SK-N-SH (cell line): Measurements from ENCODE around the gene SYNGR3. TPM values are rescaled to one million over a fixed set of nuclear protein-coding genes. Genes with fewer than 3 reads are reported as not detected.
A peak's percentile ranks its signal among the peaks of the same experiment; 100 is the strongest.

Experiments used
- CTCF ChIA-PET: fragments of 300-600, 350-600 bp; formaldehyde crosslinking; extraction: SDS; loops from one replicate; lab custom pipeline; 2021; lab: Yijun Ruan, JAX
- POLR2A ChIA-PET: fragments of 350-600 bp; sonication (Branson Sonifier 250); formaldehyde crosslinking; extraction: SDS; loops from one replicate; lab custom pipeline; 2020; ENCODE audit warnings: antibody characterized with exemption, inconsistent platforms; lab: Yijun Ruan, JAX
- DNase-seq: peaks from one replicate; pipeline ENCODE4 v3.0.0; 2012
- H2AFZ ChIP-seq: fragments of 200-600 bp; sonication (generic); 2 replicates; pipeline ENCODE4 v1.8.1; 2016; ENCODE audit warnings: antibody characterized with exemption, mild to moderate bottlenecking, low read depth
- H3F3A ChIP-seq: fragments of 200-600 bp; sonication (generic); replicated peaks from 2 replicates; pipeline ENCODE3; 2016; ENCODE audit warnings: antibody characterized with exemption, mild to moderate bottlenecking; ENCODE audit not compliant: insufficient read depth
- H3K27ac ChIP-seq, 2 experiments: fragments of 200-500 bp in 1 of 2; fragments of 200-600 bp in 1 of 2; sonication (Bioruptor generic) in 1 of 2; sonication (generic), shearing (Covaris generic) in 1 of 2; 2 replicates each; pipeline versions ENCODE4 v1.5.1 to v1.6.1; 2014 to 2016; ENCODE audit warnings: low read depth in 2 of 2, inconsistent platforms in 1 of 2, low read length in 1 of 2, mild to moderate bottlenecking in 1 of 2, mixed read lengths in 1 of 2
- H3K27me3 ChIP-seq: fragments of 200-600 bp; sonication (generic), shearing (Covaris generic); 2 replicates; pipeline ENCODE4 v1.6.1; 2016; ENCODE audit warnings: mixed run types; ENCODE audit not compliant: insufficient read depth
- H3K36me3 ChIP-seq, 2 experiments: fragments of 200-500 bp in 1 of 2; fragments of 200-600 bp in 1 of 2; sonication (Bioruptor generic) in 1 of 2; sonication (generic) in 1 of 2; replicated peaks in 1 of 2; 2 replicates each; pipeline versions ENCODE3 to v1.5.1; 2014 to 2016; ENCODE audit warnings: low read length in 1 of 2, mild to moderate bottlenecking in 1 of 2; ENCODE audit not compliant: insufficient read depth in 2 of 2, control insufficient read depth in 1 of 2
- H3K4me1 ChIP-seq, 2 experiments: fragments of 200-500 bp in 1 of 2; fragments of 200-600 bp in 1 of 2; sonication (Bioruptor generic) in 1 of 2; sonication (generic), shearing (Covaris generic) in 1 of 2; 2 replicates each; pipeline versions ENCODE4 v1.5.1 to v1.6.1; 2014 to 2016; ENCODE audit warnings: low read depth in 1 of 2, low read length in 1 of 2, mixed run types in 1 of 2; ENCODE audit not compliant: insufficient read depth in 2 of 2, control insufficient read depth in 1 of 2
- H3K4me2 ChIP-seq: fragments of 200-600 bp; sonication (generic), shearing (Covaris generic); 2 replicates; pipeline ENCODE4 v1.6.1; 2017; ENCODE audit warnings: mixed run types
- H3K4me3 ChIP-seq, 2 experiments: fragments of 200-500 bp in 1 of 2; fragments of 200-600 bp in 1 of 2; sonication (Bioruptor generic) in 1 of 2; sonication (generic), shearing (Covaris generic) in 1 of 2; 2 replicates each; pipeline versions ENCODE4 v1.5.1 to v1.8.1; 2014 to 2016; ENCODE audit warnings: low read depth in 2 of 2, inconsistent platforms in 1 of 2, low read length in 1 of 2, mild to moderate bottlenecking in 1 of 2, mixed read lengths in 1 of 2, moderate library complexity in 1 of 2
- H3K79me2 ChIP-seq: fragments of 200-600 bp; sonication (generic); 2 replicates; pipeline ENCODE4 v1.8.1; 2017; ENCODE audit warnings: mild to moderate bottlenecking; ENCODE audit not compliant: insufficient read depth
- H3K9ac ChIP-seq: fragments of 200-600 bp; sonication (generic); 2 replicates; pipeline ENCODE4 v1.6.1; 2017; ENCODE audit warnings: mixed run types
- H3K9me2 ChIP-seq: fragments of 200-600 bp; sonication (generic); 2 replicates; pipeline ENCODE4 v1.6.1; 2017; ENCODE audit warnings: mixed run types
- H3K9me3 ChIP-seq: fragments of 200-600 bp; sonication (generic); 2 replicates; pipeline ENCODE4 v1.6.1; 2017; ENCODE audit warnings: mixed run types, mild to moderate bottlenecking, moderate library complexity
- H4K20me1 ChIP-seq: fragments of 200-600 bp; sonication (generic); 2 replicates; pipeline ENCODE4 v1.6.1; 2017; ENCODE audit warnings: mild to moderate bottlenecking, mixed run types; ENCODE audit not compliant: insufficient read depth
- CTCF ChIP-seq: fragments of 200-600 bp; sonication (generic); IDR thresholded peaks from 2 replicates; pipeline ENCODE4 v1.6.1; 2017; ENCODE audit warnings: antibody characterized with exemption, mild to moderate bottlenecking, moderate library complexity
- ELF1 ChIP-seq: IDR thresholded peaks from 2 replicates; pipeline ENCODE4 v1.4.0; 2012
- EZH2phosphoT487 ChIP-seq: fragments of 200-600 bp; sonication (generic); IDR thresholded peaks from 2 replicates; pipeline ENCODE4 v1.6.1; 2017; ENCODE audit warnings: low read depth, mixed run types, mild to moderate bottlenecking, antibody characterized with exemption, moderate library complexity, borderline replicate concordance
- FOSL2 ChIP-seq: IDR thresholded peaks from 2 replicates; pipeline ENCODE4 v1.4.0; 2012; ENCODE audit warnings: low read depth, mild to moderate bottlenecking, moderate library complexity, borderline replicate concordance
- FOXJ3 ChIP-seq: sonication (generic); formaldehyde crosslinking; IDR thresholded peaks from 2 replicates; pipeline ENCODE4 v1.5.1; 2020; ENCODE audit warnings: mild to moderate bottlenecking, missing genetic modification reagents
- GATA2 ChIP-seq: sonication (generic); formaldehyde crosslinking; IDR thresholded peaks from 2 replicates; pipeline ENCODE4 v1.5.0; 2020; ENCODE audit warnings: mild to moderate bottlenecking, missing genetic modification reagents
- IRF3 ChIP-seq: fragments of 150-350 bp; IDR thresholded peaks from 2 replicates; pipeline ENCODE4 v1.6.1; 2016; ENCODE audit warnings: mild to moderate bottlenecking, low read depth, low read length
- MEF2A ChIP-seq: IDR thresholded peaks from 2 replicates; pipeline ENCODE4 v1.4.0; 2012; ENCODE audit warnings: low read depth, borderline replicate concordance
- NFIC ChIP-seq: IDR thresholded peaks from 2 replicates; pipeline ENCODE4 v1.4.0; 2012; ENCODE audit warnings: borderline replicate concordance
- PBX3 ChIP-seq: IDR thresholded peaks from 2 replicates; pipeline ENCODE4; 2012
- POLR2AphosphoS5 ChIP-seq: IDR thresholded peaks from 2 replicates; pipeline ENCODE4 v1.6.1; 2012; ENCODE audit warnings: low read depth, low read length
- RAD21 ChIP-seq: IDR thresholded peaks from 2 replicates; pipeline ENCODE4 v1.6.1; 2012; ENCODE audit warnings: mild to moderate bottlenecking, low read length
- REST ChIP-seq: IDR thresholded peaks from 2 replicates; pipeline ENCODE4 v1.6.1; 2012; ENCODE audit warnings: mild to moderate bottlenecking, low read depth, low read length, moderate library complexity
- RFX5 ChIP-seq: IDR thresholded peaks from 2 replicates; pipeline ENCODE4 v1.6.1; 2012; ENCODE audit warnings: mild to moderate bottlenecking, improper control_type of control experiment, low read length
- SMC3 ChIP-seq: IDR thresholded peaks from 2 replicates; pipeline ENCODE4 v1.6.1; 2012; ENCODE audit warnings: low read depth, low read length, improper control_type of control experiment
- TAF1 ChIP-seq: IDR thresholded peaks from 2 replicates; pipeline ENCODE4 v1.6.1; 2012; ENCODE audit warnings: low read depth, mild to moderate bottlenecking, low read length, moderate library complexity, borderline replicate concordance
- USF2 ChIP-seq: fragments of 150-350 bp; IDR thresholded peaks from 2 replicates; pipeline ENCODE4 v1.6.1; 2017; ENCODE audit warnings: antibody characterized with exemption, low read length, low read depth, borderline replicate concordance
- ZBTB33 ChIP-seq: IDR thresholded peaks from 2 replicates; pipeline ENCODE4 v1.4.0; 2012; ENCODE audit warnings: low read depth, borderline replicate concordance
- WGBS: methylation state at CpG from one replicate; pipeline ENCODE4 v1.1.6; 2017; ENCODE audit warnings: low lambda C conversion rate; 5-methylcytosine and 5-hydroxymethylcytosine counted together
- polyA plus RNA-seq, 3 experiments: library from polyadenylated mRNA; depleted of rRNA; stranded (reverse); fragments of >200 nt; gene quantifications; 2 replicates each; pipeline ENCODE4 v1.2.3, GENCODE V29; 2012

Gene SYNGR3
- polyA plus RNA-seq, 1 of the 3 experiments (the other 2 are of a cell fraction): 10.7 TPM

GRCh38 chr16:1973461-1974156 is 16.2 kb upstream of the SYNGR3 start:
- Histone ChIP-seq H3K4me2 (0 out of 2 replicates have a peak overlapping the region, but pooled peaks have one; percentile 87), H3K27me3 (no peaks in the 10 kb centered on the region), H4K20me1 (no peaks in the 10 kb centered on the region), H3K36me3 (peaks cover 7 to 46% of the 10 kb centered on the region in 2 experiments), H3K27ac (no peak overlapping the region), H3F3A (peaks cover 4% of the 10 kb centered on the region), H3K9ac (no peak overlapping the region), H3K4me3 (no peak overlapping the region), H2AFZ (no peak overlapping the region), H3K9me2 (no peaks in the 10 kb centered on the region), H3K79me2 (peaks cover 29% of the 10 kb centered on the region), H3K9me3 (no peaks in the 10 kb centered on the region), H3K4me1 (peaks cover 0 to 9% of the 10 kb centered on the region in 2 experiments; a peak in 1 of 4 replicates)
- no peak for DNase-seq
- WGBS: 81% methylated on average over 14 of the region's 16 CpGs
- POLR2A ChIA-PET: no interaction called here
- TF ChIP-seq FOSL2 (no peak), RAD21 (no peak), POLR2AphosphoS5 (no peak), PBX3 (no peak), GATA2 (CRISPR knock-in tag) (no peak), RFX5 (no peak), EZH2phosphoT487 (no peak), USF2 (no peak), REST (no peak), NFIC (no peak), SMC3 (no peak), ZBTB33 (no peak), IRF3 (no peak), FOXJ3 (CRISPR knock-in tag) (no peak), ELF1 (no peak), CTCF (no peak), TAF1 (no peak), MEF2A (no peak)
- CTCF ChIA-PET: no interaction called here
